ENCODE measurements around the gene CPNE5. TPM values are rescaled to one million over a fixed set of nuclear protein-coding genes. Genes with fewer than 3 reads are reported as not detected.

Gene CPNE5
- total RNA-seq, 2 experiments from 2014 or later, result 1.2 to 1.7 TPM

- no peak for DNase-seq
- no peaks in the 10 kb centered on the region for H3K9me3 Mint-ChIP-seq
- H3K27ac Mint-ChIP-seq, result peak overlapping the region; percentile 33
- H3K27me3 Mint-ChIP-seq (ENCODE audit: low read depth), result no peaks in the 10 kb centered on the region
- H3K4me1 Mint-ChIP-seq (ENCODE audit: low read depth), result no peaks in the 10 kb centered on the region
- H3K4me3 Mint-ChIP-seq, result no peak overlapping the region
- CTCF ChIA-PET, result no interaction called here
- no peaks in the 10 kb centered on the region for H3K36me3 Mint-ChIP-seq (ENCODE audit: low read depth)
- intact Hi-C loops (cut with micrococcal nuclease), result no loop called here
Measured at GRCh38 chr6:36743032-36743431, 96.2 kb downstream of the CPNE5 start.

- CTCF ChIA-PET, result no interaction called here
- H3K27ac Mint-ChIP-seq, result no peak overlapping the region
- H3K4me1 Mint-ChIP-seq (ENCODE audit: low read depth), result no peaks in the 10 kb centered on the region
- no peaks in the 10 kb centered on the region for H3K27me3 Mint-ChIP-seq (ENCODE audit: low read depth)
- no peaks in the 10 kb centered on the region for H3K9me3 Mint-ChIP-seq
- H3K4me3 Mint-ChIP-seq, result no peak overlapping the region
- no peaks in the 10 kb centered on the region for H3K36me3 Mint-ChIP-seq (ENCODE audit: low read depth)
- no peak for DNase-seq
- intact Hi-C loops (cut with micrococcal nuclease), result no loop called here
Measured at GRCh38 chr6:36742146-36742545, 97.1 kb downstream of the CPNE5 start.

DNA sequence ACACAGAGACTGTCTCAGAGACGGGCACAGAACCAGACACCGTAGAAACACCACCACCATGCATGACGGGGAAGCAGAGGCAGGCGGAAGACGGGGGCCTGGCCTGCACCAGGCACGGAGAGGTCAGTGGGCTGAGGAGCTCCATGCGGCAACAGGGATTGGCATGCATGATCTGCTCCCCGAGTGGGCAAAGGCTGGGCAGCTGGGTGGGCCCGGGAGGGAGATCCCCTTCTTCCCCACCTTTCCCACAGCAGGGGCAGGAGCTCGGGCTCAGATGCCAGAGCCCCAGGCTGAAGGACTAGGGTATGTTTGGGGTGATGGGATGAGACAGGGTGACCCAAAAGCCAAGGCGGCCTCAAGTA is 98.4 kb downstream of the CPNE5 start:
- intact Hi-C loops (cut with micrococcal nuclease), result no loop called here
- no peak for DNase-seq
- H3K9me3 Mint-ChIP-seq, result no peaks in the 10 kb centered on the region
- CTCF ChIA-PET, result interaction anchor here (0.7 kb wide), 1 partner anchor 126 kb away, joined by 5 read pairs; no protein-coding TSS in a partner anchor
- H3K27ac Mint-ChIP-seq, result no peak overlapping the region
- H3K4me1 Mint-ChIP-seq (ENCODE audit: low read depth), result peaks cover 1% of the 10 kb centered on the region
- H3K4me3 Mint-ChIP-seq, result no peak overlapping the region
- no peaks in the 10 kb centered on the region for H3K36me3 Mint-ChIP-seq (ENCODE audit: low read depth)
- H3K27me3 Mint-ChIP-seq (ENCODE audit: low read depth), result no peaks in the 10 kb centered on the region

DNA sequence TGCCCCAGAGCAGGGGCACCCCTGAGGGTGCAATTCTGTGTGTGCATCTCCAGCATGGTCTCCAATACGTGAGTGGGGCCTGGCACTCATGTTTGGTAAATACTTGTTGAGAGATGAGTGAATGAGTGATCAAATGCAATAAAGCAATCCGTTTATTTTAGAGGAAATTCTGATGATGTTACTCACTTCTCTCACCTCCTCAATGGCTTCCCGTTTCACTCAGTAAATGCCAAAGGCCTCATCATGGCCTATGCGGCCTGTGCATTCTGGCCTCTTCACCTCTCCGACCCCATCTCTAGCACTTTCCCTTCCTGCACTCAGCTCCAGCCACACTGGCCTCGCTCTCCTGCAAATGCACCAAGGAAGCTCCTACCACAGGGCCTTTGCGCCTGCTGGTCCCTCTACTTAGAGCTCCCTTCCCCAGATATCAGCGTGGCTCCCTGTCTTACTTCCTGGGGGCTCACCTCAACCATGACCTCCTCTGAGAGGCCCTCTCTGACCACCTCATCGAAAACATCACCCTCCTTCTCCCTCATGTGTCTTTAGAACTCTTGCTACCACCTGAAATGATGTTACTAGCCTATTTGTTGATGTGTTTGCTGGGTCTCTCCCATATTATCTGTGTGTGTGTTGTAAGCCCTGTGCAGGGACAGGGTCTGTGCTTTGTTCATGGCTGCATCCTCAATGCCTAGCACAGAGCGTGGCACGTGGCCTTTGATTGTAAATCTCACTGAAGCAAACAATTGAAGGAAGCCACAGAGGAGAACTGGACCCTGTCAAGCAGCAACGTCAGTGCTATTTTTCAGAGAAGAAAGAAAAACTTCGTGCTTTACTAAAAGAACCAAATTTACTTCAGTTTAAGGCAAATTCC is 99.1 kb downstream of the CPNE5 start:
- no peaks in the 10 kb centered on the region for H3K27me3 Mint-ChIP-seq (ENCODE audit: low read depth)
- no peaks in the 10 kb centered on the region for H3K36me3 Mint-ChIP-seq (ENCODE audit: low read depth)
- no peak for DNase-seq
- no peak overlapping the region for H3K27ac Mint-ChIP-seq
- H3K4me1 Mint-ChIP-seq (ENCODE audit: low read depth), result peaks cover 6% of the 10 kb centered on the region
- intact Hi-C loops (cut with micrococcal nuclease), result no loop called here
- no peaks in the 10 kb centered on the region for H3K9me3 Mint-ChIP-seq
- CTCF ChIA-PET, result interaction anchor here (0.7 kb wide), 1 partner anchor 125 kb away, joined by 5 read pairs; no protein-coding TSS in a partner anchor
- H3K4me3 Mint-ChIP-seq, result no peak overlapping the region

GRCh38 chr6:36738108-36738507 is 101.1 kb downstream of the CPNE5 start:
- H3K27me3 Mint-ChIP-seq (ENCODE audit: low read depth), result no peaks in the 10 kb centered on the region
- H3K9me3 Mint-ChIP-seq, result no peaks in the 10 kb centered on the region
- H3K4me1 Mint-ChIP-seq (ENCODE audit: low read depth), result peaks cover 24% of the 10 kb centered on the region
- no peak overlapping the region for H3K4me3 Mint-ChIP-seq
- DNase-seq, result no peak
- intact Hi-C loops (cut with micrococcal nuclease), result no loop called here
- H3K36me3 Mint-ChIP-seq (ENCODE audit: low read depth), result peaks cover 1% of the 10 kb centered on the region
- CTCF ChIA-PET, result interaction anchor here (1.1 kb wide), 1 partner anchor 13 kb away, joined by 3 read pairs; no protein-coding TSS in a partner anchor
- H3K27ac Mint-ChIP-seq, result no peak overlapping the region

GRCh38 chr6:36737043-36737785 is 102.0 kb downstream of the CPNE5 start:
- Mint-ChIP-seq H3K36me3 (ENCODE audit: low read depth) (peaks cover 1% of the 10 kb centered on the region), H3K9me3 (no peaks in the 10 kb centered on the region), H3K4me1 (ENCODE audit: low read depth) (peaks cover 28% of the 10 kb centered on the region), H3K4me3 (no peak overlapping the region), H3K27ac (no peak overlapping the region), H3K27me3 (ENCODE audit: low read depth) (no peaks in the 10 kb centered on the region)
- CTCF ChIA-PET, result interaction anchor here (0.6 kb wide), 1 partner anchor 22 kb away, joined by 3 read pairs; no protein-coding TSS in a partner anchor
- intact Hi-C loops (cut with micrococcal nuclease), result no loop called here
- DNase-seq, result no peak

DNA sequence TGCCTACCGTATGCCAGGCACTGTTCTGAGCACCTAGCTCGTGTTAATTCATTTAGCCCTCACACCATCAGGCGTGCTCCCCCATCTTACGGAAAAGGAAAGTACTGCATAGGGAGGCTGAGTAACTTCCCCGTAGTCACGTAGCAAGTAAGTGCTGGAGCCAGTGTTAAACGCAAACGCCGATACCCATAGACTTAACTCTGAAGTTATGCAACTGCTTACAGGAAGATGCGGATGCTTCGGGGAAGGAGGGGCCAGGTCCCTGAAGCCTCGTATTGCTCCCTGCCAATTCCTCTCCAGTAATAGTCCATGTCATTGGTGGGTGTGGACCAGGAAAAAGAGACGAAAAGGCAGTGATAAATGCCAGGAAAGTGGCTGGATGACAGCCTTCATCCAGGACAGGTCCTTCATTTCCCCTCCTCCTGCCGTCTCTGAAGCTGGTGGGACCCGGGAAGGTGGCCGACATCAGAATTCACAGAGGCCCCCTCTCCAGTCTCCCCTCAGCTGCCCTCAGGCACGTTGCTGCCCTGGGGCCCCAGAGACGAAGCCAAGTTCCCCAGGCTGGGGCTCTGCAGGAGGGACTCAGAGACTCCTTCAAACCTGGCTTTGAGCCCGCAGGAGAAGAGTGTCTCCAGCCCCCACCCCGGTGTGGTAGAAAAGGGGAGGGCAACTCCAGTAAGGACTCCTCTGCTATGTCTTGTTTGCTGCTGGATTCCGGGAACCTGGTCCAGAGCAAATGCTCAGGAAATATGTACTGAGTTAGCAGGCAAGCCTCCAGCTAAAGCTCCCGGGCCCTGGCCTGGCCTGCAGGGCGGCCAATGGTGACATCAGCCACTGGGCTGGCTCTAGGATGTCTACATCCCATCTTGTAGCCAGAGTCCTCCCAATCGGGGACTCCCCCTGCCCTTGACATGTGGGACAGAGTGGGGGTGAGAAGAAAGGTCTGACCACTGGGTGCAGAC is 103.9 kb downstream of the CPNE5 start:
- H3K4me3 Mint-ChIP-seq, result peak overlapping the region; percentile 59
- CTCF ChIA-PET, result interaction anchor here (0.6 to 2.3 kb wide), 6 partner anchors 18 to 208 kb away, joined by 3 to 15 read pairs (median 3); no protein-coding TSS in a partner anchor
- peak; percentile 87 for DNase-seq
- H3K27ac Mint-ChIP-seq, result peak overlapping the region; percentile 91
- no peaks in the 10 kb centered on the region for H3K9me3 Mint-ChIP-seq
- no peaks in the 10 kb centered on the region for H3K27me3 Mint-ChIP-seq (ENCODE audit: low read depth)
- intact Hi-C loops (cut with micrococcal nuclease), result loop anchor here (1.0 kb wide), 3 partner anchors 20 to 112 kb away; no protein-coding TSS in a partner anchor
- H3K36me3 Mint-ChIP-seq (ENCODE audit: low read depth), result peaks cover 1% of the 10 kb centered on the region
- peaks cover 28% of the 10 kb centered on the region for H3K4me1 Mint-ChIP-seq (ENCODE audit: low read depth)

DNA sequence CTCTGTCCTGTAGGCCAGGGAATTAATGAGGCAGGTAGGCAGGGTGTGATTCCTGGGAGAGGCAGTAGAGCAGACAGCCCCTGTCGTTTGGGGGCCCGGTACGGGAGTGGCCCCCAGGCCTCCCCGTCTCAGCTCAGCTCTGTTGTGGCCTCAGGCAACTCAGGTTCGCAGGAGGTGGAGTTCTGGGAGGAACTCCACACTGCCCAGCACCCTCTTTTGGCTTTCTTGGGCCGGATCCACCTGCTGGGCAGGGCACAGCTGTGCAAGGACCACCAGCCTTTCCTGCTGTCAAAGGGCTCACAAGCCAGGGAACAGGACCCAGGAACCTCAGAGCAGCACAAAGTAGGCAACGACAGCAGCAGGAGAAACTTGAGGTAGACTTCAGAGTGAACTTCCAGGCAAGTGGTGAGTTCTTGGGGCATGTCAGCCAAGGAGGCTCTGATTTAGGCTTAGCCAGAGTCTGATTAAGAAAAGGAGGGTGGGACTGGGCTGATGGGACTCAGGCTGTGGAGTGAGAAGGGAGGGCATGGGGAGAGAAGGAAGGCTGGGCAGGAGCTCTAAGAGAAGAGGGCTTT is 104.7 kb downstream of the CPNE5 start:
- intact Hi-C loops (cut with micrococcal nuclease), result loop anchor here (1.0 kb wide), 3 partner anchors 21 to 111 kb away; no protein-coding TSS in a partner anchor
- no peak for DNase-seq
- Mint-ChIP-seq H3K4me3 (peak overlapping the region; percentile 59), H3K9me3 (no peaks in the 10 kb centered on the region), H3K27me3 (ENCODE audit: low read depth) (no peaks in the 10 kb centered on the region), H3K36me3 (ENCODE audit: low read depth) (peaks cover 1% of the 10 kb centered on the region), H3K4me1 (ENCODE audit: low read depth) (peaks cover 28% of the 10 kb centered on the region), H3K27ac (peak overlapping the region; percentile 91)
- CTCF ChIA-PET, result interaction anchor here (0.5 to 2.3 kb wide), 8 partner anchors 19 to 432 kb away, joined by 3 to 15 read pairs (median 3); no protein-coding TSS in a partner anchor

DNA sequence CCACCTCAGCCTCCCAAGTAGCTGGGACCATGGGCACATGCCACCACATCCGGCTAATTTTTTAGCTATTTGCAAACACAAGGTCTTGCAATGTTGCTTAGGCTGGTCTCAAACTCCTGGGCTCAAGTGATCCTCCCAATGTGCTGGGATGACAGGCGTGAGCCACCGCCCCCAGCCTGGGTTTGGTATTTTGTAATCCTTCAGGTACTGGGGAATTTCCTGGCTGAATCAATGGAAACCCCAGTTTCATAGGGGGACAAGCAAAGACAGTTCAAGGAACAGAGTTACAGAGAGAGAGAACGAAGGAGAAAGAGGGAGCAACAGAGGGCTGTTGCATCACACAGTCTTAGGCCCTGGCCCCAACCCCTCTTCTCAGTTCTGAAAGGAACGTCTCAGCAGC is 105.9 kb downstream of the CPNE5 start:
- H3K27me3 Mint-ChIP-seq (ENCODE audit: low read depth), result no peaks in the 10 kb centered on the region
- H3K9me3 Mint-ChIP-seq, result no peaks in the 10 kb centered on the region
- no peak for DNase-seq
- intact Hi-C loops (cut with micrococcal nuclease), result no loop called here
- CTCF ChIA-PET, result interaction anchor here (0.7 to 1.8 kb wide), 2 partner anchors 26 to 124 kb away, joined by 3 to 11 read pairs; no protein-coding TSS in a partner anchor
- H3K36me3 Mint-ChIP-seq (ENCODE audit: low read depth), result peaks cover 1% of the 10 kb centered on the region
- no peak overlapping the region for H3K4me3 Mint-ChIP-seq
- H3K27ac Mint-ChIP-seq, result no peak overlapping the region
- peaks cover 28% of the 10 kb centered on the region for H3K4me1 Mint-ChIP-seq (ENCODE audit: low read depth)

GRCh38 chr6:36731622-36732310 is 107.5 kb downstream of the CPNE5 start:
- Mint-ChIP-seq H3K36me3 (ENCODE audit: low read depth) (peaks cover 1% of the 10 kb centered on the region), H3K4me3 (no peak overlapping the region), H3K9me3 (no peaks in the 10 kb centered on the region), H3K27me3 (ENCODE audit: low read depth) (no peaks in the 10 kb centered on the region), H3K27ac (no peak overlapping the region), H3K4me1 (ENCODE audit: low read depth) (peaks cover 36% of the 10 kb centered on the region)
- no peak for DNase-seq
- CTCF ChIA-PET, result interaction anchor here (0.5 to 0.7 kb wide), 2 partner anchors 19 to 117 kb away, joined by 3 read pairs; no protein-coding TSS in a partner anchor
- intact Hi-C loops (cut with micrococcal nuclease), result no loop called here

Data from activated naive CD4-positive, alpha-beta T cell treated with anti-CD3 and anti-CD28 coated beads for 36 hours (primary cell).